IMR-90 (cell line): ENCODE data around the gene CEBPZ. TPM values are rescaled to one million over a fixed set of nuclear protein-coding genes. Genes with fewer than 3 reads are reported as not detected.

Source experiments
- ATAC-seq: fragments of 200-7000 bp; cut with Tn5 transposase; 2 replicates; pipeline ENCODE4 v1.9.1; 2020; ENCODE audit warnings: low read depth, mild to moderate bottlenecking, moderate library complexity
- BruUV-seq: library from RNA; stranded (reverse); fragments of 400-500 nt; replicated peaks from 2 replicates; lab custom pipeline; 2021; lab: Mats Ljungman, UMichigan
- CTCF ChIA-PET: fragments of 300-600 bp; formaldehyde crosslinking; extraction: SDS; loops from one replicate; lab custom pipeline; 2021; ENCODE audit warnings: antibody characterized with exemption; lab: Yijun Ruan, JAX
- POLR2A ChIA-PET: fragments of 300-600 bp; sonication (Branson Sonifier 250); formaldehyde crosslinking; loops from one replicate; lab custom pipeline; 2022; ENCODE audit warnings: antibody characterized with exemption; ENCODE audit not compliant: unreplicated experiment; lab: Charles Lee
- DNase-seq: peaks from one replicate; pipeline ENCODE4 v3.0.0; 2013
- H2AFZ ChIP-seq: replicated peaks from 2 replicates; pipeline ENCODE3; 2013; ENCODE audit warnings: low read length, mild to moderate bottlenecking; ENCODE audit not compliant: poor library complexity
- H2AK5ac ChIP-seq: 2 replicates; pipeline ENCODE4 v1.6.1; 2013; ENCODE audit warnings: low read depth, low read length, inconsistent platforms
- H2AK9ac ChIP-seq: replicated peaks from 2 replicates; pipeline ENCODE3; 2013; ENCODE audit warnings: mild to moderate bottlenecking, low read depth, low read length, moderate library complexity; ENCODE audit not compliant: poor library complexity
- H2BK120ac ChIP-seq: 2 replicates; pipeline ENCODE4 v1.6.1; 2013; ENCODE audit warnings: low read depth, low read length, inconsistent platforms
- H2BK15ac ChIP-seq: 3 replicates; pipeline ENCODE4 v1.6.1; 2013; ENCODE audit warnings: low read depth, low read length, inconsistent platforms
- H2BK20ac ChIP-seq: 2 replicates; pipeline ENCODE4 v1.6.1; 2013; ENCODE audit warnings: low read depth, mild to moderate bottlenecking, inconsistent platforms, low read length, moderate library complexity
- H2BK5ac ChIP-seq: 2 replicates; pipeline ENCODE4 v1.6.1; 2013; ENCODE audit warnings: mild to moderate bottlenecking, low read depth, low read length, inconsistent platforms; ENCODE audit not compliant: poor library complexity, severe bottlenecking
- H3K14ac ChIP-seq: replicated peaks from 2 replicates; pipeline ENCODE4 v1.6.1; 2013; ENCODE audit warnings: low read depth, low read length, inconsistent platforms
- H3K18ac ChIP-seq: 2 replicates; pipeline ENCODE4 v1.6.1; 2013; ENCODE audit warnings: low read depth, low read length, control low read depth
- H3K23ac ChIP-seq: 2 replicates; pipeline ENCODE4 v1.6.1; 2013; ENCODE audit warnings: low read depth, low read length, inconsistent platforms
- H3K27ac ChIP-seq: 2 replicates; pipeline ENCODE4 v1.5.1; 2013; ENCODE audit warnings: mild to moderate bottlenecking, control low read depth, low read length; ENCODE audit not compliant: insufficient read depth
- H3K27me3 ChIP-seq: 2 replicates; pipeline ENCODE4 v1.6.1; 2013; ENCODE audit warnings: low read length; ENCODE audit not compliant: control insufficient read depth, insufficient read depth
- H3K36me3 ChIP-seq: 2 replicates; pipeline ENCODE4 v1.6.1; 2013; ENCODE audit warnings: low read length, mixed read lengths; ENCODE audit not compliant: control insufficient read depth, insufficient read depth
- H3K4ac ChIP-seq: 2 replicates; pipeline ENCODE4 v1.6.1; 2013; ENCODE audit warnings: low read depth, low read length, inconsistent platforms
- H3K4me1 ChIP-seq: 2 replicates; pipeline ENCODE4 v1.6.1; 2013; ENCODE audit warnings: low read length, mixed read lengths; ENCODE audit not compliant: control insufficient read depth, insufficient read depth
- H3K4me2 ChIP-seq: 2 replicates; pipeline ENCODE4 v1.6.1; 2013; ENCODE audit warnings: low read depth, mild to moderate bottlenecking, control low read depth, low read length, moderate library complexity
- H3K4me3 ChIP-seq: 2 replicates; pipeline ENCODE4 v1.5.1; 2013; ENCODE audit warnings: low read depth, mild to moderate bottlenecking, control low read depth, low read length, moderate library complexity; ENCODE audit not compliant: insufficient read depth
- H3K56ac ChIP-seq: 2 replicates; pipeline ENCODE4 v1.6.1; 2013; ENCODE audit warnings: low read length, inconsistent platforms; ENCODE audit not compliant: insufficient read depth; ENCODE audit errors: extremely low read depth
- H3K79me1 ChIP-seq, 2 experiments: 2 replicates each; pipeline ENCODE4 v1.6.1; 2013; ENCODE audit warnings: low read length in 2 of 2, inconsistent platforms in 1 of 2, low read depth in 1 of 2
- H3K9ac ChIP-seq: 2 replicates; pipeline ENCODE4 v1.6.1; 2013; ENCODE audit warnings: low read depth, low read length, control low read depth
- H3K9me1 ChIP-seq: 2 replicates; pipeline ENCODE4 v1.6.1; 2013; ENCODE audit warnings: low read length, inconsistent platforms; ENCODE audit not compliant: insufficient read depth
- H3K9me3 ChIP-seq: 2 replicates; pipeline ENCODE4 v1.6.1; 2013; ENCODE audit warnings: low read length; ENCODE audit not compliant: control insufficient read depth, insufficient read depth
- H4K20me1 ChIP-seq: 2 replicates; pipeline ENCODE4 v1.6.1; 2013; ENCODE audit warnings: low read length, inconsistent platforms; ENCODE audit not compliant: insufficient read depth
- H4K5ac ChIP-seq: 2 replicates; pipeline ENCODE4 v1.6.1; 2013; ENCODE audit warnings: mild to moderate bottlenecking, low read depth, low read length, control low read depth
- H4K8ac ChIP-seq, 2 experiments: 2 replicates each; pipeline ENCODE4 v1.6.1; 2013; ENCODE audit warnings: low read depth in 2 of 2, low read length in 2 of 2, control low read depth in 1 of 2, inconsistent platforms in 1 of 2
- H4K91ac ChIP-seq: 2 replicates; pipeline ENCODE4 v1.6.1; 2013; ENCODE audit warnings: low read depth, low read length, inconsistent platforms; ENCODE audit not compliant: insufficient read depth
- BHLHE40 ChIP-seq: fragments of 150-350 bp; IDR thresholded peaks from 2 replicates; pipeline ENCODE4 v1.6.1; 2016; ENCODE audit warnings: mild to moderate bottlenecking, low read depth, low read length
- CEBPB ChIP-seq: IDR thresholded peaks from 2 replicates; pipeline ENCODE4 v1.6.1; 2012; ENCODE audit warnings: low read depth, low read length, improper control_type of control experiment
- CHD1 ChIP-seq: IDR thresholded peaks from 2 replicates; pipeline ENCODE4 v1.6.1; 2012; ENCODE audit warnings: low read depth, low read length, improper control_type of control experiment
- CTCF ChIP-seq: conservative IDR thresholded peaks from 2 replicates; pipeline ENCODE4 v1.5.1; 2012; ENCODE audit warnings: mild to moderate bottlenecking, low read depth, low read length, improper control_type of control experiment
- ELK1 ChIP-seq: fragments of 150-350 bp; IDR thresholded peaks from 2 replicates; pipeline ENCODE4 v1.6.1; 2016; ENCODE audit warnings: low read depth, mild to moderate bottlenecking, low read length, moderate library complexity, borderline replicate concordance
- FOS ChIP-seq: fragments of 150-350 bp; IDR thresholded peaks from 2 replicates; pipeline ENCODE4 v1.6.1; 2016; ENCODE audit warnings: low read depth, low read length
- MXI1 ChIP-seq: IDR thresholded peaks from 2 replicates; pipeline ENCODE4 v1.6.1; 2012; ENCODE audit warnings: low read depth, mild to moderate bottlenecking, low read length, moderate library complexity, borderline replicate concordance
- NFE2L2 ChIP-seq: fragments of 150-350 bp; IDR thresholded peaks from 2 replicates; pipeline ENCODE4 v1.6.1; 2016; ENCODE audit warnings: low read depth, mild to moderate bottlenecking, low read length
- POLR2A ChIP-seq: IDR thresholded peaks from 2 replicates; pipeline ENCODE4 v1.6.1; 2012; ENCODE audit warnings: mild to moderate bottlenecking, low read depth, low read length
- RCOR1 ChIP-seq: IDR thresholded peaks from 2 replicates; pipeline ENCODE4 v1.6.1; 2012; ENCODE audit warnings: mild to moderate bottlenecking, low read length, improper control_type of control experiment; ENCODE audit not compliant: insufficient replicate concordance
- SMC3 ChIP-seq: fragments of 150-350 bp; IDR thresholded peaks from 2 replicates; pipeline ENCODE4 v1.6.1; 2016; ENCODE audit warnings: low read depth, mild to moderate bottlenecking, antibody characterized with exemption, low read length, moderate library complexity
- WGBS, 2 experiments: methylation state at CpG; one replicate each; pipeline versions ENCODE4 v1.1.5 to v1.1.7; 2013; ENCODE audit warnings: missing lambda C conversion rate in 2 of 2; ENCODE audit not compliant: insufficient read length in 1 of 2; ENCODE audit errors: extremely low coverage in 2 of 2; 5-methylcytosine and 5-hydroxymethylcytosine counted together
- dilution Hi-C: fragments of 300-500 bp; cut with HindIII; formaldehyde crosslinking; loops from one replicate; pipeline ENCODE4 v1.14.3; 2018; ENCODE audit warnings: low sequenced_read_pairs; ENCODE audit not compliant: unreplicated experiment
- in situ Hi-C: fragments of 300-500 bp; cut with MboI; formaldehyde crosslinking; loops from 3 replicates; pipeline ENCODE4 v1.14.3; 2019; ENCODE audit warnings: low sequenced_read_pairs, inconsistent platforms, mixed read lengths
- intact Hi-C: fragments of 100-400 bp; cut with micrococcal nuclease; formaldehyde crosslinking; loops from 2 replicates; pipeline ENCODE4 v1.10.0; 2022
- polyA plus RNA-seq, 3 experiments: library from polyadenylated mRNA; depleted of rRNA; stranded (reverse); fragments of >200 nt; gene quantifications; 2 replicates each; pipeline ENCODE4 v1.2.3, GENCODE V29; 2012; ENCODE audit warnings: low replicate concordance in 1 of 3
- total RNA-seq: library from RNA; depleted of rRNA; stranded (reverse); fragments of >200 nt; gene quantifications from 2 replicates; pipeline ENCODE4 v1.2.3, GENCODE V29; 2012

CEBPZ gene
- total and polyA plus RNA-seq, 2 of the 4 experiments (the other 2 are of a cell fraction) = 9.4 to 33.3 TPM

- Histone ChIP-seq H3K36me3 (peaks cover 9% of the 10 kb centered on the region), H4K5ac (no peak overlapping the region), H2BK20ac (no peak overlapping the region), H3K23ac (no peak overlapping the region), H4K20me1 (peaks cover 11% of the 10 kb centered on the region; the same call in 1 of the 2 replicates), H2BK120ac (no peak overlapping the region), H2BK15ac (no peak overlapping the region), H3K14ac (no peak overlapping the region), H2BK5ac (no peak overlapping the region), H3K4me1 (peaks cover 4% of the 10 kb centered on the region; the same call in 1 of the 2 replicates), H3K56ac (no peak overlapping the region), H3K9me1 (peaks cover 6% of the 10 kb centered on the region; the same call in 1 of the 2 replicates), H3K18ac (no peak overlapping the region), H3K27me3 (no peaks in the 10 kb centered on the region), H2AK5ac (no peak overlapping the region), H3K4me3 (no peak overlapping the region), H3K79me1 (peaks cover 19 to 53% of the 10 kb centered on the region in 2 experiments), H3K27ac (no peak overlapping the region), H3K9me3 (peaks cover 2% of the 10 kb centered on the region), H2AFZ (no peak overlapping the region), H4K91ac (no peak overlapping the region), H3K9ac (no peak overlapping the region), H3K4me2 (no peak overlapping the region), H4K8ac (no peak overlapping the region), H2AK9ac (no peak overlapping the region), H3K4ac (no peak overlapping the region)
- in situ Hi-C loops (no loop called here), intact Hi-C loops (no loop called here), dilution Hi-C loops (no loop called here)
- POLR2A ChIA-PET = no interaction called here
- WGBS, 2 experiments = no CpG with 5 or more reads among the region's 8 CpGs
- ATAC-seq (no peak), DNase-seq (no peak)
- no TSS peak for BruUV-seq
- CTCF ChIA-PET = interaction anchor here (0.7 to 1.1 kb wide), 2 partner anchors 18 to 1295 kb away, joined by 3 read pairs; no protein-coding TSS in a partner anchor
- no peak for TF ChIP-seq CHD1
- no peak for TF ChIP-seq CTCF
- no peak for TF ChIP-seq MXI1
- TF ChIP-seq SMC3 = no peak
- TF ChIP-seq CEBPB = no peak
- TF ChIP-seq FOS = no peak
- no peak for TF ChIP-seq BHLHE40
- no peak for TF ChIP-seq NFE2L2
- no peak for TF ChIP-seq POLR2A
- TF ChIP-seq ELK1 = no peak
- TF ChIP-seq RCOR1 = no peak
These were observed 32.7 kb downstream of the CEBPZ start for GRCh38 chr2:37198681-37199065.
